Measurements from ENCODE around the gene HSPB8.

The HSPB8 gene

GRCh38 chr12:119178544-119179334, at the start of gene HSPB8:
Gene HSPB8 (plus strand): TSS chr12:119178931. CDS start chr12:119179313, 382 bp downstream.
- DNase-seq (ENCODE audit: low spot score) = peak; percentile 99
- no peak for TF ChIP-seq CTCF (IDR thresholded peaks at IDR 0.05)
- Histone ChIP-seq H3K27ac (peak within 1 kb of the TSS; percentile 95 to 97), H3K4me3 (peak within 1 kb of the TSS; percentile 80)

GRCh38 chr12:119129827-119130434, 48.8 kb upstream of the HSPB8 start:
- Histone ChIP-seq H3K27ac (no peak overlapping the region), H3K4me3 (no peak overlapping the region)
- no peak for DNase-seq (ENCODE audit: low spot score)
- no peak for TF ChIP-seq CTCF (IDR thresholded peaks at IDR 0.05)

GRCh38 chr12:119130523-119130922, 48.2 kb upstream of the HSPB8 start:
- no peak overlapping the region for H3K4me3 ChIP-seq
- DNase-seq (ENCODE audit: low spot score) = no peak
- H3K27ac ChIP-seq = no peak overlapping the region
- TF ChIP-seq CTCF (IDR thresholded peaks at IDR 0.05) = no peak

- no peak for DNase-seq (ENCODE audit: low spot score)
- Histone ChIP-seq H3K27ac (no peak overlapping the region), H3K4me3 (no peak overlapping the region)
- no peak for TF ChIP-seq CTCF (IDR thresholded peaks at IDR 0.05)
These were observed 44.3 kb upstream of the HSPB8 start for GRCh38 chr12:119134284-119135072.

GRCh38 chr12:119136811-119137410, 41.8 kb upstream of the HSPB8 start:
- DNase-seq (ENCODE audit: low spot score) = no peak
- Histone ChIP-seq H3K4me3 (no peak overlapping the region), H3K27ac (no peak overlapping the region)
- no peak for TF ChIP-seq CTCF (IDR thresholded peaks at IDR 0.05)

- DNase-seq (ENCODE audit: low spot score) = no peak
- no peak for TF ChIP-seq CTCF (IDR thresholded peaks at IDR 0.05)
- Histone ChIP-seq H3K27ac (no peak overlapping the region), H3K4me3 (no peak overlapping the region)
These were observed 39.3 kb upstream of the HSPB8 start for GRCh38 chr12:119139448-119139847.
